Measurements from ENCODE around the gene CDK15.

The CDK15 gene

DNA sequence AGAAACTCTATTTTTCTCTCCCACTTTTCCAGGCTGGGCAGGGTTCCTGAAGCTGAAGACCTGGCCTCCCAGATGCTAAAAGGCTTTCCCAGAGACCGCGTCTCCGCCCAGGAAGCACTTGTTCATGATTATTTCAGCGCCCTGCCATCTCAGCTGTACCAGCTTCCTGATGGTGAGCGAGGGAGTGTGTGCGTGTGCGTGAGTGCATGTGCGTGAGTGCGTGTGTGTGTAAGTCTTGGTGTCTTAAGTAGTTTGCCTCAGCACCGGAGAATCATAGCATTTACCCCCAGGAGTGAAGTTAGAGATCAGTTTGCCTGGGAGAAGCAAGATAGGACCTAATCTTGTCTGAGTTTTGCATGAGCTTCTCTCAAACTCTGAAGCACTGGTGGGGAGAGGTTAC is 73.7 kb downstream of the CDK15 start:
- H3K9me3 ChIP-seq (ENCODE audit: low read depth, low read length): no peaks in the 10 kb centered on the region
- no peak overlapping the region; the same call in 1 of the 2 replicates for H3K4me3 ChIP-seq
- TF ChIP-seq EZH2 (IDR thresholded peaks at IDR 0.05) (no peak), POLR2AphosphoS5 (IDR thresholded peaks at IDR 0.05; ENCODE audit: borderline replicate concordance, low read depth, low read length) (no peak), FOXP2 (optimal IDR thresholded peaks at IDR 0.05; ENCODE audit: control extremely low read depth, extremely low read length, insufficient read depth) (no peak)
- no peak overlapping the region for H3K27ac ChIP-seq
- no peak overlapping the region for H3K9ac ChIP-seq (ENCODE audit: insufficient read length)
- H3K36me3 ChIP-seq (ENCODE audit: insufficient read depth, low read length): no peaks in the 10 kb centered on the region
- no peak for DNase-seq (ENCODE audit: low read depth, low spot score)

DNA sequence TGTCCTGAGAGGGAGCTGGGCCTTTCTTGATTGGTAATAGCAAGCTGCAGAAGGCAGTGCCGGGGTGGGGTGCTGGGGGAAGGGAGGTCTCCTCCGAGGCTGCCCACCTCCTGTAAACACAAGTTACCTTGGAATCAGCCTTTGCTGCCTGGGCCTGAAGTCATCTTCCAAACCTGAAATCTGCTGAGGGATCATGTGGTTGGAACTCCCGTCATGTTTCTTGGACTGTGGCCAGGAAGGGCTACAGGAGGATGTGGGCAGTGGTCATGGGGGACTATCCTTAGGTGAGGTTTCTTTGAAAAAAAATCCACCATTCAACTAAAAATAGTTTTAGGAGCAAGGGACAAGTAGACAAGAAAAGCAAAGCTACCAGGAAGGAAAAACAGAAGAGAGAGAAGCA is 74.2 kb downstream of the CDK15 start:
- Histone ChIP-seq H3K27ac (0 out of 2 replicates have a peak overlapping the region, but pooled peaks have one; percentile 62), H3K4me3 (peak overlapping the region; percentile 69), H3K36me3 (ENCODE audit: insufficient read depth, low read length) (no peaks in the 10 kb centered on the region), H3K9ac (ENCODE audit: insufficient read length) (no peak overlapping the region), H3K9me3 (ENCODE audit: low read depth, low read length) (no peaks in the 10 kb centered on the region)
- no peak for DNase-seq (ENCODE audit: low read depth, low spot score)
- no peak for TF ChIP-seq FOXP2 (optimal IDR thresholded peaks at IDR 0.05; ENCODE audit: control extremely low read depth, extremely low read length, insufficient read depth)
- TF ChIP-seq POLR2AphosphoS5 (IDR thresholded peaks at IDR 0.05; ENCODE audit: borderline replicate concordance, low read depth, low read length): no peak
- no peak for TF ChIP-seq EZH2 (IDR thresholded peaks at IDR 0.05)

DNA sequence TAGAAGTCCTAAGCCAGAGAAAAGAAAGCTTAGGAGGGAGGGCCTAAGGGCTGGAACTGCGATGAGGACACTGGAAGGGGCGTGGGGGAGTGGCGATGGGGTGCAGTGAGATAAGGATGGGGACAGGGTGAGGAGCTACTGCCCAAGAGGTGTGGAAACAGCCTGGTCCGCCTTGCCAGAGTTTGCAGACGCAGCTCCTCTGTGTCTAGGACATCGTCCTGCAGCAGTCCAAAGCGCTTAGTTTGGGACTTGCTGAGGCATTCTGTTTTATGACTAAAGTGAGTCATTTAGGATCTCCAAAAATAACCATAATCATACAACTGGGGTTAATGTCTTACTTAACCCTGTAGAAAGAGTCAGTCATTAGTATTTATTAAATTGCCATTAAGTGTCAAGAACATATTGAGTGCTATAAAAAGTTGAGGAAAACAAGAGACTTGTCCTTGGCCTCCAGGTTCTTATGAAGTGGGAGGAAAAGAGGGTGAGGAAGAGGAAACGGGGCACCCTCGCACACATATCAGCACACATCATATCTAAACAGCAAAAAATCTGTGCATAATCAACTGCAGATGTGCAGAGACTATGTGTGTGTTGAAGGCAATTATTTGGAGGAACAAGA is 74.8 kb downstream of the CDK15 start:
- peak overlapping the region; percentile 69 for H3K4me3 ChIP-seq
- no peaks in the 10 kb centered on the region for H3K9me3 ChIP-seq (ENCODE audit: low read depth, low read length)
- no peaks in the 10 kb centered on the region for H3K36me3 ChIP-seq (ENCODE audit: insufficient read depth, low read length)
- peak; percentile 83 for DNase-seq (ENCODE audit: low read depth, low spot score)
- peak overlapping the region; percentile 62; the same call in 1 of the 2 replicates for H3K27ac ChIP-seq
- no peak for TF ChIP-seq FOXP2 (optimal IDR thresholded peaks at IDR 0.05; ENCODE audit: control extremely low read depth, extremely low read length, insufficient read depth)
- peak; percentile 79; the same call in 1 of the 2 replicates for TF ChIP-seq POLR2AphosphoS5 (IDR thresholded peaks at IDR 0.05; ENCODE audit: borderline replicate concordance, low read depth, low read length)
- H3K9ac ChIP-seq (ENCODE audit: insufficient read length): no peak overlapping the region

DNA sequence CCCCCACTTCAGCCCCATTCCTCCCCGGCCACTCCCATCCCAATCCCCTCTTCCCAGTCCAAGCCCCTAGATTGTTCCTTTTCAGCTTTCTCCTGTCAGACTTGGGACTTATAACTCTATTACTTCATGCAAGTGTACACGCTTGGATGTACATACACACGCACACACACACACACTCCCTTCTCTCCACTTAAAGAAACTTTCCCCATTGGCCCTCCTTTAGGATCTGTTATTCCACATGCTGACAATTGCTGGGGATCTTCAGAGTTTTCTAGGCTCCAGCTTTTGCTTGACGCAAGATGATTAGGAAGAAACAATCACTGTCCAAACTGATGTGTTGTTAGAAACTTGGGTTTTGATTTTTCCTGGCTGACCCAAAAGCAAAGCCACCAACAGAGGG is 75.4 kb downstream of the CDK15 start:
- no peaks in the 10 kb centered on the region for H3K9me3 ChIP-seq (ENCODE audit: low read depth, low read length)
- peak overlapping the region; percentile 62 for H3K27ac ChIP-seq
- H3K36me3 ChIP-seq (ENCODE audit: insufficient read depth, low read length): no peaks in the 10 kb centered on the region
- TF ChIP-seq EZH2 (IDR thresholded peaks at IDR 0.05) (no peak), POLR2AphosphoS5 (IDR thresholded peaks at IDR 0.05; ENCODE audit: borderline replicate concordance, low read depth, low read length) (no peak)
- peak overlapping the region; percentile 69 for H3K4me3 ChIP-seq
- H3K9ac ChIP-seq (ENCODE audit: insufficient read length): no peak overlapping the region
- DNase-seq (ENCODE audit: low read depth, low spot score): no peak

DNA sequence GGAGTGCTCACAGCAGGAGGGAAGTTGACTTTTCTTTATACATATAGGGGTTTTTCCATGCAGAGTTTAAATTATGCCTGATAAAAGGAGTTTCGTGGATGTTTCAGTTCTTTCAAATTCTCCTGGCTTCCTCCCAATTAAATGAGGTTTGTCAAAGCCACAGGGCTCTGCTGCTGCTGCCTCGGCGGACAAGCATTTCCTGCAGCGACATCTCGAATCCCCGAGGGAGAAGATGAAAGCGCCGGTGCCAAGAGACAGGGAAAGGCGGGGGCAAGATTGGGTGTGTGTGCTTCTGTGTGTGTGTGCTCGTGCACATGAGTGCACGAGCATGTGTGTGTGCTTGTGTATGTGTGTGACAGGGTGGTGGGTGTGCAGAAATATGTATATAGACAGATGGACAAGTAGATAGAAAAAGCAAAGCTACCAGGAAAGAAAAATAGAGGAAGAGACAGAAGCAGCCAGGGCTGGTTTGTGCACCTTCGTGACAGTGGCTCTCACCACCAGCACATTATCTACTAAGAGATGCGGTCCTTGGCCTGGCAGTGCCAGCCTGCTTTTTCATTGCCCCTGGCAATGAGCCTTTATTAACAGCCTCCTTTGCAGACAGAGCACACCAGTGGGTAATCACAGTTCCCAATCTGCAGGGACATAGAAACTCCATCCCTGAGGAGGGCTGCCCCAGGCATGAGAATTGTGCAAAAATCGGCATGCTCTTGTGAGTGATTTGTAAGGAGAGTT is 76.2 kb downstream of the CDK15 start:
- DNase-seq (ENCODE audit: low read depth, low spot score): peak; percentile 98
- peak; percentile 28 for TF ChIP-seq FOXP2 (optimal IDR thresholded peaks at IDR 0.05; ENCODE audit: control extremely low read depth, extremely low read length, insufficient read depth)
- peak; percentile 54; the same call in 1 of the 2 replicates for TF ChIP-seq POLR2AphosphoS5 (IDR thresholded peaks at IDR 0.05; ENCODE audit: borderline replicate concordance, low read depth, low read length)
- TF ChIP-seq EZH2 (IDR thresholded peaks at IDR 0.05): no peak
- Histone ChIP-seq H3K36me3 (ENCODE audit: insufficient read depth, low read length) (no peaks in the 10 kb centered on the region), H3K4me3 (peak overlapping the region; percentile 69), H3K9ac (ENCODE audit: insufficient read length) (no peak overlapping the region), H3K27ac (peak overlapping the region; percentile 62), H3K9me3 (ENCODE audit: low read depth, low read length) (no peaks in the 10 kb centered on the region)

DNA sequence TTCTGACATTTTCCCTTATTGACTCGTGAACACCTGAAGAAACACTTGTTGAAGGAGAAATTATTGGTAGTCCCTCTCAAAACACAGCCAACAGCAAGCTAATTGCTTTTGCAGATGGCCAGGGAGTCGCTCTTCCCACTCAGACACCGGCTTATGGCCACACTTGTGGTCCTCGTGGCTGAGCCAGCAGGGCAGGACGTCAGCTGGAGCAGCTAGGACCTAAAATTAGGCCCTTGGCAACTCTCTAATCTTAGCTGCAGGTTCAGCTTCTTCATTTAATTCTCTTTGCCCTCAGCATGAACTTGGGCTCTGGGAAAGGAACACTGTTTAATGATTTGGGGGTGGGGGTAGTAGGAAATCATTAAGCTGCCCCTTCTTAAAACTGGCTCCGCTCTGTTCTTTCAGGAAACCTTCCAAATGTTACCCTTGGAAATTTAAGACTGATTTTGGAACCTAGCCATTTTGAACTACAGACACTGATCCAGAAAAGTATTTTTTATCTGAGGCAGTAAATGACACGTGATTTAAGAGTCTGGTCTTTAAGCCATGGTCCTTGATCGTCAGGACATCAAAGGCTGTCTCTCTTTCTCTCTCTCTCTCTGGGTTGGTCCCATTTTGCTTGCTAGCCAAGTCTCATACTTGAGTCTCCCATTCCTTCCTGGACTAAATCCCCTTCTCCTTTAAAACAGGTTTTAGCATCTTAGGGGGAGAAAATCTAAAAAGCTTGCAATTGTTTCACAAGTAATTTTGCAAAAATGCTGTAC is 77.5 kb downstream of the CDK15 start:
- Histone ChIP-seq H3K9me3 (ENCODE audit: low read depth, low read length) (no peaks in the 10 kb centered on the region), H3K27ac (no peak overlapping the region), H3K9ac (ENCODE audit: insufficient read length) (no peak overlapping the region), H3K4me3 (no peak overlapping the region), H3K36me3 (ENCODE audit: insufficient read depth, low read length) (no peaks in the 10 kb centered on the region)
- no peak for DNase-seq (ENCODE audit: low read depth, low spot score)
- TF ChIP-seq FOXP2 (optimal IDR thresholded peaks at IDR 0.05; ENCODE audit: control extremely low read depth, extremely low read length, insufficient read depth) (no peak), EZH2 (IDR thresholded peaks at IDR 0.05) (no peak), POLR2AphosphoS5 (IDR thresholded peaks at IDR 0.05; ENCODE audit: borderline replicate concordance, low read depth, low read length) (no peak)

DNA sequence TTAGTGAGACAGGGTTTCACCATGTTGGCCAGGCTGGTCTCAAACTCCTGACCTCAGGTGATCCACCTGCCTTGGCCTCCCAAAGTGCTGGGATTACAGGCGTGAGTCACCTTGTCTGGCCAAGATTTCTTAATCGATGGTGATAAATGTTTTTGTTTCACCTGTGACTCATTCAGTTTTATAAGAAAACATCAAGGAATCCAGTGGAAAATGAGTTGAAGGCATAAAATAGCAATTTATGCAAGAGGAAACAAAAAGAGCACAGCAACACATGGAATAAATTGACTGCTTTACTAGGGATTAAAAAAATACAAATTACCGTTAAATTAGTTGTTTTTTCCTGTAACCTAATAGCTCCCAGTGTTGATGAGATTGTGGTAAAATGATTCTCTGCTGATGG is 80.2 kb downstream of the CDK15 start:
- Histone ChIP-seq H3K27ac (no peak overlapping the region), H3K9ac (ENCODE audit: insufficient read length) (no peak overlapping the region), H3K4me3 (no peak overlapping the region), H3K9me3 (ENCODE audit: low read depth, low read length) (no peaks in the 10 kb centered on the region), H3K36me3 (ENCODE audit: insufficient read depth, low read length) (no peaks in the 10 kb centered on the region)
- DNase-seq (ENCODE audit: low read depth, low spot score): no peak
- no peak for TF ChIP-seq EZH2 (IDR thresholded peaks at IDR 0.05)
- no peak for TF ChIP-seq FOXP2 (optimal IDR thresholded peaks at IDR 0.05; ENCODE audit: control extremely low read depth, extremely low read length, insufficient read depth)
- TF ChIP-seq POLR2AphosphoS5 (IDR thresholded peaks at IDR 0.05; ENCODE audit: borderline replicate concordance, low read depth, low read length): no peak

DNA sequence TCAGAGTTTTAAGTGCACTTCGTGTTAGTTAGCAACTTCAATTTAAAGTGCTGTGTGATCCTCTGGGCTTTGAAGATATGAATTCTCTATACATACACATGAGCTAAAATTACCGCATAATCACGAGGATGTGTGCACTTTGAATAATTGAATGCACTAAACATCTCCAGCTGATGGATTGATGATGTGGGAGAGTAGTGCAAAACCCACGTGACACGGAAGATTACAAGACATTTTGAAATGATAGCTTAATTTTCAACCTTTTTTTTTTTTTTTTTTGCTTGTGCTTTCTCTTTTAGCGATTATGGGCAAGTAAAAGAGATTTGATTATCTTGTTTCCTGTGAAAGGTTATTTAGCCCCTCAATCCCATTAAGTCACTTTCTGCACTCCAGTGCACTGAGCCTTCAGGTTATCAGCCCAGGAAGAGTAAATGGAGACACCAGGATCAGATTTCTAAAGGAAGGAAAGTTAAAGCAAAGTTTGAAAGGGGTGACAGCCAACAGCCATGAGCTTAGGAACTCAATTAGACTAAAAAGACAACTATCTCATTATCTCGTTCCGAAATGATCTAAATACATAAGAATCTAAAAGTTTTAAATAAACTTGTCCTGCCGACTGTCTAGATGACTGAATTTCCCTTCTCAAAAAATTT is 81.6 kb downstream of the CDK15 start:
- Histone ChIP-seq H3K27ac (no peak overlapping the region), H3K9ac (ENCODE audit: insufficient read length) (no peak overlapping the region), H3K9me3 (ENCODE audit: low read depth, low read length) (no peaks in the 10 kb centered on the region), H3K4me3 (peak overlapping the region; percentile 55), H3K36me3 (ENCODE audit: insufficient read depth, low read length) (no peaks in the 10 kb centered on the region)
- TF ChIP-seq EZH2 (IDR thresholded peaks at IDR 0.05): no peak
- peak; percentile 38; the same call in 1 of the 2 replicates for TF ChIP-seq POLR2AphosphoS5 (IDR thresholded peaks at IDR 0.05; ENCODE audit: borderline replicate concordance, low read depth, low read length)
- DNase-seq (ENCODE audit: low read depth, low spot score): peak; percentile 56
